Tibial nerve (tissue), 3 donors: ENCODE data around the gene CCER1.

Source experiments
- POLR2A ChIP-seq, 2 donors: fragments of 450-650 bp; IDR thresholded peaks; one replicate each; pipeline ENCODE4 v1.6.1; 2017; ENCODE audit warnings: antibody characterized with exemption in 2 of 2, mild to moderate bottlenecking in 2 of 2, moderate library complexity in 2 of 2
- TF ChIP-seq, protein P1 (sequence below), 5 experiments: fragments of 200-600 bp in 3 of 5; fragments of 450-650 bp in 2 of 5; sonication (generic) in 3 of 5; IDR thresholded peaks; one replicate each; pipeline ENCODE4 v1.5.1; 2016 to 2019; ENCODE audit warnings: antibody characterized with exemption in 5 of 5, mild to moderate bottlenecking in 3 of 5, moderate library complexity in 2 of 5

- TF ChIP-seq, protein P1, sequence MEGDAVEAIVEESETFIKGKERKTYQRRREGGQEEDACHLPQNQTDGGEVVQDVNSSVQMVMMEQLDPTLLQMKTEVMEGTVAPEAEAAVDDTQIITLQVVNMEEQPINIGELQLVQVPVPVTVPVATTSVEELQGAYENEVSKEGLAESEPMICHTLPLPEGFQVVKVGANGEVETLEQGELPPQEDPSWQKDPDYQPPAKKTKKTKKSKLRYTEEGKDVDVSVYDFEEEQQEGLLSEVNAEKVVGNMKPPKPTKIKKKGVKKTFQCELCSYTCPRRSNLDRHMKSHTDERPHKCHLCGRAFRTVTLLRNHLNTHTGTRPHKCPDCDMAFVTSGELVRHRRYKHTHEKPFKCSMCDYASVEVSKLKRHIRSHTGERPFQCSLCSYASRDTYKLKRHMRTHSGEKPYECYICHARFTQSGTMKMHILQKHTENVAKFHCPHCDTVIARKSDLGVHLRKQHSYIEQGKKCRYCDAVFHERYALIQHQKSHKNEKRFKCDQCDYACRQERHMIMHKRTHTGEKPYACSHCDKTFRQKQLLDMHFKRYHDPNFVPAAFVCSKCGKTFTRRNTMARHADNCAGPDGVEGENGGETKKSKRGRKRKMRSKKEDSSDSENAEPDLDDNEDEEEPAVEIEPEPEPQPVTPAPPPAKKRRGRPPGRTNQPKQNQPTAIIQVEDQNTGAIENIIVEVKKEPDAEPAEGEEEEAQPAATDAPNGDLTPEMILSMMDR (IDR thresholded peaks at IDR 0.05) = no peak
- TF ChIP-seq POLR2A (IDR thresholded peaks at IDR 0.05) = no peak
These were observed 40.0 kb upstream of the CCER1 start for GRCh38 chr12:90995010-90995409.
